ENCODE results near the gene ROM1. TPM values are rescaled to one million over a fixed set of nuclear protein-coding genes. Genes with fewer than 3 reads are reported as not detected.
A peak's percentile ranks its signal among the peaks of the same experiment; 100 is the strongest.

The ROM1 gene
- total RNA-seq, 1 donor from 2014 or later: 2.1 TPM

- Mint-ChIP-seq H3K27me3 (ENCODE audit: unreplicated experiment) (peaks cover 18% of the 10 kb centered on the region), H3K4me3 (ENCODE audit: unreplicated experiment) (peak overlapping the region; percentile 77), H3K9me3 (ENCODE audit: unreplicated experiment) (no peaks in the 10 kb centered on the region), H3K4me1 (ENCODE audit: unreplicated experiment) (peaks cover 19% of the 10 kb centered on the region), H3K27ac (ENCODE audit: unreplicated experiment) (peak overlapping the region; percentile 42), H3K36me3 (ENCODE audit: low read depth, unreplicated experiment) (peaks cover 26% of the 10 kb centered on the region)
- no peak for DNase-seq (ENCODE audit: low spot score)
- no peak for TF ChIP-seq CTCF (IDR thresholded peaks at IDR 0.05; ENCODE audit: unreplicated experiment)
Measured at GRCh38 chr11:62610403-62610802, 2.7 kb upstream of the ROM1 start.

- Mint-ChIP-seq H3K9me3 (ENCODE audit: unreplicated experiment) (no peaks in the 10 kb centered on the region), H3K4me3 (ENCODE audit: unreplicated experiment) (peak overlapping the region; percentile 94), H3K4me1 (ENCODE audit: unreplicated experiment) (peaks cover 19% of the 10 kb centered on the region), H3K36me3 (ENCODE audit: low read depth, unreplicated experiment) (peaks cover 24% of the 10 kb centered on the region), H3K27me3 (ENCODE audit: unreplicated experiment) (peaks cover 18% of the 10 kb centered on the region), H3K27ac (ENCODE audit: unreplicated experiment) (no peak overlapping the region)
- no peak for DNase-seq (ENCODE audit: low spot score)
- no peak for TF ChIP-seq CTCF (IDR thresholded peaks at IDR 0.05; ENCODE audit: unreplicated experiment)
Measured at GRCh38 chr11:62610814-62611704, 2.0 kb upstream of the ROM1 start.

DNA sequence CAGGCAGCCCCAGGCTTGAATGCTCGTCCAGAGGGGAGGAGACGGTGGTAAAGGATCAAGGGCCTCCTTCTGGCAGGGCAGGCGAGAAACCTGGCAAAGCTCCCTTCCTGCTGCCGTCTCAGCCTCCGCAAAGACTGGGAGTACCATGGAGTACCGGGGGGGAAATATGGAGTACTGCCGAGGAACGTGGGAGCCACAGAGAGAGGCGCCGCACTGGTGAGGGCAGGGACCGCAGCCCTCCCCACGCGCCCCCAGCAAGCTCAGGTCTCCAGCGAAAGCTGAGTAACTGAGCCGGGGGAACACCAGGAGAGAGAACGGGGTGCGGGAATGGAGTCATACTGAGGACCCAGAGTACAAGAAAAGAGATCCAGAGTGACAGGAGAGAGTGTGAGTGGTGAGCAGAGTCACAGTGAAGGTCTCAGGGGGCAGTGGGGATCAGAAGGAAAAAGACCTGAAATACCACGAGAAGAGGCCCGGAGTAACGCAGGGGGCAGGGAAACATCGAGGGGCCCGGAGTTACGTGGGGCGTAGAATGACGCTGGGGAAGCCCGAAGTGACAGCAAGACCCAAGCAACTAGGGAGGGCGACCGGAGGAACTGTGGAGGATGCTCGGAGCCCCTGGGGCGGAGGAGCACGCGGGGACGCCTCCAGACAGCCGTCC lies 1.2 kb upstream of the ROM1 start:
- H3K27me3 Mint-ChIP-seq (ENCODE audit: unreplicated experiment): peaks cover 18% of the 10 kb centered on the region
- H3K9me3 Mint-ChIP-seq (ENCODE audit: unreplicated experiment): no peaks in the 10 kb centered on the region
- H3K4me3 Mint-ChIP-seq (ENCODE audit: unreplicated experiment): peak overlapping the region; percentile 94
- peaks cover 21% of the 10 kb centered on the region for H3K36me3 Mint-ChIP-seq (ENCODE audit: low read depth, unreplicated experiment)
- H3K27ac Mint-ChIP-seq (ENCODE audit: unreplicated experiment): peak overlapping the region; percentile 76
- DNase-seq (ENCODE audit: low spot score): peak; percentile 21
- peaks cover 19% of the 10 kb centered on the region for H3K4me1 Mint-ChIP-seq (ENCODE audit: unreplicated experiment)
- no peak for TF ChIP-seq CTCF (IDR thresholded peaks at IDR 0.05; ENCODE audit: unreplicated experiment)

DNA sequence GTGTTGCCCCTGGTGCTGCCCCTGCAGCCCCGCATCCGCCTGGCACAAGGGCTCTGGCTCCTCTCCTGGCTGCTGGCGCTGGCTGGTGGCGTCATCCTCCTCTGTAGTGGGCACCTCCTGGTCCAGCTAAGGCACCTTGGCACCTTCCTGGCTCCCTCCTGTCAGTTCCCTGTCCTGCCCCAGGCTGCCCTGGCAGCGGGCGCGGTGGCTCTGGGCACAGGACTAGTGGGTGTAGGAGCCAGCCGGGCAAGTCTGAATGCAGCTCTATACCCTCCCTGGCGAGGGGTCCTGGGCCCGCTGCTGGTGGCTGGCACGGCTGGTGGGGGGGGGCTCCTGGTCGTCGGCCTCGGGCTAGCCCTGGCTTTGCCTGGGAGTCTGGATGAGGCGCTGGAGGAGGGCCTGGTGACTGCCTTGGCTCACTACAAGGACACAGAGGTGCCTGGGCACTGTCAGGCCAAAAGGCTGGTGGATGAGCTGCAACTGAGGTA lies 278 bp downstream of the ROM1 start:
- H3K36me3 Mint-ChIP-seq (ENCODE audit: low read depth, unreplicated experiment): peaks cover 12% of the 10 kb centered on the region
- no peak overlapping the region for H3K4me3 Mint-ChIP-seq (ENCODE audit: unreplicated experiment)
- peaks cover 18% of the 10 kb centered on the region for H3K27me3 Mint-ChIP-seq (ENCODE audit: unreplicated experiment)
- peaks cover 14% of the 10 kb centered on the region for H3K4me1 Mint-ChIP-seq (ENCODE audit: unreplicated experiment)
- H3K27ac Mint-ChIP-seq (ENCODE audit: unreplicated experiment): no peak overlapping the region
- H3K9me3 Mint-ChIP-seq (ENCODE audit: unreplicated experiment): no peaks in the 10 kb centered on the region
- no peak for TF ChIP-seq CTCF (IDR thresholded peaks at IDR 0.05; ENCODE audit: unreplicated experiment)
- peak; percentile 15 for DNase-seq (ENCODE audit: low spot score)
